ENCODE measurements around the gene NLE1.

- TF ChIP-seq, protein P1, sequence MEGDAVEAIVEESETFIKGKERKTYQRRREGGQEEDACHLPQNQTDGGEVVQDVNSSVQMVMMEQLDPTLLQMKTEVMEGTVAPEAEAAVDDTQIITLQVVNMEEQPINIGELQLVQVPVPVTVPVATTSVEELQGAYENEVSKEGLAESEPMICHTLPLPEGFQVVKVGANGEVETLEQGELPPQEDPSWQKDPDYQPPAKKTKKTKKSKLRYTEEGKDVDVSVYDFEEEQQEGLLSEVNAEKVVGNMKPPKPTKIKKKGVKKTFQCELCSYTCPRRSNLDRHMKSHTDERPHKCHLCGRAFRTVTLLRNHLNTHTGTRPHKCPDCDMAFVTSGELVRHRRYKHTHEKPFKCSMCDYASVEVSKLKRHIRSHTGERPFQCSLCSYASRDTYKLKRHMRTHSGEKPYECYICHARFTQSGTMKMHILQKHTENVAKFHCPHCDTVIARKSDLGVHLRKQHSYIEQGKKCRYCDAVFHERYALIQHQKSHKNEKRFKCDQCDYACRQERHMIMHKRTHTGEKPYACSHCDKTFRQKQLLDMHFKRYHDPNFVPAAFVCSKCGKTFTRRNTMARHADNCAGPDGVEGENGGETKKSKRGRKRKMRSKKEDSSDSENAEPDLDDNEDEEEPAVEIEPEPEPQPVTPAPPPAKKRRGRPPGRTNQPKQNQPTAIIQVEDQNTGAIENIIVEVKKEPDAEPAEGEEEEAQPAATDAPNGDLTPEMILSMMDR (IDR thresholded peaks at IDR 0.05; ENCODE audit: insufficient read depth, low read length, poor library complexity, severe bottlenecking): no peak
- TF ChIP-seq EZH2phosphoT487 (conservative IDR thresholded peaks at IDR 0.05; ENCODE audit: low read length): no peak
Observed at GRCh38 chr17:35161281-35161761, 19.2 kb upstream of the NLE1 start.

Data from SU-DHL-6 (cell line).